Loucy (cell line): ENCODE data around the gene CEP63.

Source experiments
- EZH2phosphoT487 ChIP-seq: fragments of 200-600 bp; IDR thresholded peaks from 2 replicates; pipeline ENCODE4 v1.6.1; 2018; ENCODE audit warnings: antibody characterized with exemption, mild to moderate bottlenecking, moderate library complexity, borderline replicate concordance
- TF ChIP-seq, protein P1 (sequence below): fragments of 200-600 bp; sonication (generic); conservative IDR thresholded peaks from 2 replicates; pipeline ENCODE4 v1.5.1; 2014; ENCODE audit warnings: mild to moderate bottlenecking, antibody characterized with exemption, low read length

DNA sequence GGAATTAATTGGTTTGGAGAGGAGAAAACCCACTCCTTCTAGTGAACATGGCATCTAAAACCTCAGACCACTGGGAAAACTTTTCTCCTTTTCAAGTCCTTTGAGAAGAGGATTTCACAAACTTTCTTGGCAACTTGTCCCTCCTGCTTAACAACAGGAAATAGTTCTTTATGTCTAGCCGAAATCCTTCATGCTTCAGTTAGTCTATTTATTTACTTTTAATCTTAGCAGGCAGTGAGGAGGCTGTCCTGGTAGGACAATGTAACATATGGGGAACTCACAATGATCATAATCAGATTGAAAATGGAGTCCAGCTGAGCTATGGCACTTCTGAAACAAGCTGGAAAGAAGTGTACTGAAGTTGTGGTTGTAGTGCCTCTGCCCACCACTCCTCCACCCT, 114.3 kb downstream of the CEP63 start:
- TF ChIP-seq, protein P1, sequence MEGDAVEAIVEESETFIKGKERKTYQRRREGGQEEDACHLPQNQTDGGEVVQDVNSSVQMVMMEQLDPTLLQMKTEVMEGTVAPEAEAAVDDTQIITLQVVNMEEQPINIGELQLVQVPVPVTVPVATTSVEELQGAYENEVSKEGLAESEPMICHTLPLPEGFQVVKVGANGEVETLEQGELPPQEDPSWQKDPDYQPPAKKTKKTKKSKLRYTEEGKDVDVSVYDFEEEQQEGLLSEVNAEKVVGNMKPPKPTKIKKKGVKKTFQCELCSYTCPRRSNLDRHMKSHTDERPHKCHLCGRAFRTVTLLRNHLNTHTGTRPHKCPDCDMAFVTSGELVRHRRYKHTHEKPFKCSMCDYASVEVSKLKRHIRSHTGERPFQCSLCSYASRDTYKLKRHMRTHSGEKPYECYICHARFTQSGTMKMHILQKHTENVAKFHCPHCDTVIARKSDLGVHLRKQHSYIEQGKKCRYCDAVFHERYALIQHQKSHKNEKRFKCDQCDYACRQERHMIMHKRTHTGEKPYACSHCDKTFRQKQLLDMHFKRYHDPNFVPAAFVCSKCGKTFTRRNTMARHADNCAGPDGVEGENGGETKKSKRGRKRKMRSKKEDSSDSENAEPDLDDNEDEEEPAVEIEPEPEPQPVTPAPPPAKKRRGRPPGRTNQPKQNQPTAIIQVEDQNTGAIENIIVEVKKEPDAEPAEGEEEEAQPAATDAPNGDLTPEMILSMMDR = no peak
- TF ChIP-seq EZH2phosphoT487 = no peak
